ENCODE results near the gene PADI2.

Gene PADI2

DNA sequence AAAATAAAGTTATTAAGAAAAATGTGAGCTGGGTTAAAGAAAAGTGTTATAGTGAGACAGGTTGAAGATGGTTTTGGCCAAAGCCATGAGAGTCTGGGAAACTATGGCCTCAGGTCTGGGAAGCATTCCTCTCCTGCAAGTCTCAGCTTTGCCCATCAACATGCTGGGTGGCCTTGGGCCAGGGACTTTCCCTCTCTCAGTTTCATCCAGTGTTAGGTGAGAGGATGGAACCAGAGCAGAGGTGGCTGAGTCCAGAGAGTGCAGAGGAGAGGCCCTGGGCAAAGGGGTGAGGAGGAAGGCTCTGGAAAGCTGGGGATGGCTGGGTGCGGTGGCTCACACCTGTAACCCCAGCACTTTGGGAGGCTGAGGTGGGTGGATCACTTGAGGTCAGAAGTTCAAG lies 10.5 kb downstream of the PADI2 start:
- Histone ChIP-seq H3K4me3 (ENCODE audit: low read length) (no peak overlapping the region), H3K4me2 (ENCODE audit: low read length) (no peak overlapping the region), H3F3A (ENCODE audit: control insufficient read depth, insufficient read depth) (no peaks in the 10 kb centered on the region), H3K27ac (ENCODE audit: low read depth, low read length) (no peak overlapping the region), H3K9me2 (replicated peaks; ENCODE audit: control insufficient read depth, low read length) (no peaks in the 10 kb centered on the region), H3K27me3 (ENCODE audit: control insufficient read depth, low read length) (peaks cover 10% of the 10 kb centered on the region; the same call in 1 of the 2 replicates), H3K9me3 (ENCODE audit: control insufficient read depth, insufficient read depth, low read length) (no peaks in the 10 kb centered on the region), H3K36me3 (ENCODE audit: control insufficient read depth, low read length) (no peaks in the 10 kb centered on the region), H3K79me2 (ENCODE audit: control insufficient read depth, low read length) (no peaks in the 10 kb centered on the region), H3K4me1 (ENCODE audit: control insufficient read depth, low read length) (no peaks in the 10 kb centered on the region), H4K20me1 (ENCODE audit: control insufficient read depth, insufficient read depth, low read depth, low read length) (no peaks in the 10 kb centered on the region)
- TF ChIP-seq, protein P1, sequence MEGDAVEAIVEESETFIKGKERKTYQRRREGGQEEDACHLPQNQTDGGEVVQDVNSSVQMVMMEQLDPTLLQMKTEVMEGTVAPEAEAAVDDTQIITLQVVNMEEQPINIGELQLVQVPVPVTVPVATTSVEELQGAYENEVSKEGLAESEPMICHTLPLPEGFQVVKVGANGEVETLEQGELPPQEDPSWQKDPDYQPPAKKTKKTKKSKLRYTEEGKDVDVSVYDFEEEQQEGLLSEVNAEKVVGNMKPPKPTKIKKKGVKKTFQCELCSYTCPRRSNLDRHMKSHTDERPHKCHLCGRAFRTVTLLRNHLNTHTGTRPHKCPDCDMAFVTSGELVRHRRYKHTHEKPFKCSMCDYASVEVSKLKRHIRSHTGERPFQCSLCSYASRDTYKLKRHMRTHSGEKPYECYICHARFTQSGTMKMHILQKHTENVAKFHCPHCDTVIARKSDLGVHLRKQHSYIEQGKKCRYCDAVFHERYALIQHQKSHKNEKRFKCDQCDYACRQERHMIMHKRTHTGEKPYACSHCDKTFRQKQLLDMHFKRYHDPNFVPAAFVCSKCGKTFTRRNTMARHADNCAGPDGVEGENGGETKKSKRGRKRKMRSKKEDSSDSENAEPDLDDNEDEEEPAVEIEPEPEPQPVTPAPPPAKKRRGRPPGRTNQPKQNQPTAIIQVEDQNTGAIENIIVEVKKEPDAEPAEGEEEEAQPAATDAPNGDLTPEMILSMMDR (IDR thresholded peaks at IDR 0.05; ENCODE audit: low read depth, low read length, poor library complexity, severe bottlenecking): no peak
- TF ChIP-seq EZH2phosphoT487 (IDR thresholded peaks at IDR 0.05; ENCODE audit: borderline replicate concordance, low read length): no peak

DNA sequence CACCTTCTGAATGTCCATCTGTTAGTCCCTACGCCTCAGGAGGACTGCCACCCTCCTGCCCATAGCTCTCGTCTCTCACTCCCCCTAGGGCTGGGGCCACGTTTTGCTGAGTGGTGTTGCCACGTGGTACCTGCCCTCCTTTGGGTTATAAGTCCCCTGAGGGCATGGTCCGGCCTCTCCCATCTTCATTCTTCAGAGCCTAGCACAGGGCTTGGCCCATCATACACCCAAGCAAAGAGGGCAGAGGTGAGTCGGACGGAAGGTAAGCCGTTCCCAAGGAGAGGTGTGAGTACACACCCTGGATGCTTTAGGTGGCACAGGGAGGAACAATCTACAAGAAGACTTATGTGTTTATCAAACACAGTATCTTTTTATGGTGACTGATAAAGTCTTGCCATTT lies 10.9 kb downstream of the PADI2 start:
- Histone ChIP-seq H3K4me2 (ENCODE audit: low read length) (no peak overlapping the region), H4K20me1 (ENCODE audit: control insufficient read depth, insufficient read depth, low read depth, low read length) (no peaks in the 10 kb centered on the region), H3K36me3 (ENCODE audit: control insufficient read depth, low read length) (no peaks in the 10 kb centered on the region), H3K27me3 (ENCODE audit: control insufficient read depth, low read length) (peaks cover 10% of the 10 kb centered on the region; the same call in 1 of the 2 replicates), H3K9me2 (replicated peaks; ENCODE audit: control insufficient read depth, low read length) (no peaks in the 10 kb centered on the region), H3K79me2 (ENCODE audit: control insufficient read depth, low read length) (no peaks in the 10 kb centered on the region), H3K9me3 (ENCODE audit: control insufficient read depth, insufficient read depth, low read length) (no peaks in the 10 kb centered on the region), H3K4me1 (ENCODE audit: control insufficient read depth, low read length) (no peaks in the 10 kb centered on the region), H3K4me3 (ENCODE audit: low read length) (no peak overlapping the region), H3F3A (ENCODE audit: control insufficient read depth, insufficient read depth) (no peaks in the 10 kb centered on the region), H3K27ac (ENCODE audit: low read depth, low read length) (no peak overlapping the region)
- no peak for TF ChIP-seq EZH2phosphoT487 (IDR thresholded peaks at IDR 0.05; ENCODE audit: borderline replicate concordance, low read length)
- TF ChIP-seq, protein P1 (IDR thresholded peaks at IDR 0.05; ENCODE audit: low read depth, low read length, poor library complexity, severe bottlenecking): no peak

DNA sequence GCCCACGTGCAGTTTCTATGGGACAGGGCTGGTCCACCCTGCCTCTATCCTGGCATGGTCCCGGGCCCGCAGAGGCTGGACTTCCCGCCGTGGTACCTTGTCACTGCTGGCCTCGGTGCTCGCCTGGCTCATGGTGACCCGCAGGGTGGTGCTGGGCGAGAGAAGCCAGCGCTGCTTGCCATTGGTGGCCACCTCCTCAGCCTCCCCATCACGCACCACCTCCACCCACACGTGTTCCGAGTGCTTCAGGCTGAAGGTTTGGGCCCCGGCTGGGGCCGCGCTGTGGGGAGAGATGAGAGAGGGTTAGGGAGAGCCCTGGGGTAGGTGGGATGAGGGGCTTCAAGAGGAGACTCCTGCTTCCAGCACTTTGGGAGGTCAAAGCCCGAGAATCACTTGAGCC lies 14.5 kb downstream of the PADI2 start:
- Histone ChIP-seq H3K4me3 (ENCODE audit: low read length) (no peak overlapping the region), H3K4me2 (ENCODE audit: low read length) (no peak overlapping the region), H3K36me3 (ENCODE audit: control insufficient read depth, low read length) (no peaks in the 10 kb centered on the region), H3F3A (ENCODE audit: control insufficient read depth, insufficient read depth) (no peaks in the 10 kb centered on the region), H4K20me1 (ENCODE audit: control insufficient read depth, insufficient read depth, low read depth, low read length) (no peaks in the 10 kb centered on the region), H3K27ac (ENCODE audit: low read depth, low read length) (no peak overlapping the region), H3K27me3 (ENCODE audit: control insufficient read depth, low read length) (peaks cover 10% of the 10 kb centered on the region; the same call in 1 of the 2 replicates), H3K4me1 (ENCODE audit: control insufficient read depth, low read length) (no peaks in the 10 kb centered on the region), H3K9me3 (ENCODE audit: control insufficient read depth, insufficient read depth, low read length) (no peaks in the 10 kb centered on the region), H3K79me2 (ENCODE audit: control insufficient read depth, low read length) (no peaks in the 10 kb centered on the region), H3K9me2 (replicated peaks; ENCODE audit: control insufficient read depth, low read length) (no peaks in the 10 kb centered on the region)
- TF ChIP-seq EZH2phosphoT487 (IDR thresholded peaks at IDR 0.05; ENCODE audit: borderline replicate concordance, low read length): no peak
- TF ChIP-seq, protein P1 (IDR thresholded peaks at IDR 0.05; ENCODE audit: low read depth, low read length, poor library complexity, severe bottlenecking): no peak
